Keratinocyte (primary cell): ENCODE results near the gene XPO4.

Source experiments
- CTCF ChIP-seq, 3 experiments: IDR thresholded peaks in 1 of 3; conservative IDR thresholded peaks in 1 of 3; optimal IDR thresholded peaks in 1 of 3; 2 replicates in 2 of 3; 3 replicates in 1 of 3; pipeline versions ENCODE3 to v1.5.1; 2011; ENCODE audit warnings: low read length in 3 of 3, mild to moderate bottlenecking in 3 of 3, moderate library complexity in 2 of 3, control low read depth in 1 of 3, inconsistent platforms in 1 of 3; ENCODE audit not compliant: insufficient read depth in 2 of 3; ENCODE audit errors: extremely low read depth in 1 of 3
- EZH2 ChIP-seq: IDR thresholded peaks from one replicate; pipeline ENCODE4 v1.6.1; 2012; ENCODE audit warnings: inconsistent platforms, mild to moderate bottlenecking, low read length, moderate library complexity

GRCh38 chr13:20814224-20814910 lies 88.2 kb downstream of the XPO4 start:
- TF ChIP-seq CTCF (optimal IDR thresholded peaks at IDR 0.05 in 1 of 3, IDR thresholded peaks at IDR 0.05 in 1 of 3, conservative IDR thresholded peaks at IDR 0.05 in 1 of 3; ENCODE audit: extremely low read depth in 1 of 3, insufficient read depth in 2 of 3, low read length in 3 of 3) (no peak), EZH2 (no peak)
